NCI-H2196 treated with DMSO at 0.1 percent for 48 hours (cell line): ENCODE results near the gene NBAS.

ENCODE experiments used
- DNase-seq: peaks from one replicate; lab custom pipeline; 2025; ENCODE audit not compliant: unreplicated experiment; lab: John Stamatoyannopoulos, UW

NBAS gene

DNA sequence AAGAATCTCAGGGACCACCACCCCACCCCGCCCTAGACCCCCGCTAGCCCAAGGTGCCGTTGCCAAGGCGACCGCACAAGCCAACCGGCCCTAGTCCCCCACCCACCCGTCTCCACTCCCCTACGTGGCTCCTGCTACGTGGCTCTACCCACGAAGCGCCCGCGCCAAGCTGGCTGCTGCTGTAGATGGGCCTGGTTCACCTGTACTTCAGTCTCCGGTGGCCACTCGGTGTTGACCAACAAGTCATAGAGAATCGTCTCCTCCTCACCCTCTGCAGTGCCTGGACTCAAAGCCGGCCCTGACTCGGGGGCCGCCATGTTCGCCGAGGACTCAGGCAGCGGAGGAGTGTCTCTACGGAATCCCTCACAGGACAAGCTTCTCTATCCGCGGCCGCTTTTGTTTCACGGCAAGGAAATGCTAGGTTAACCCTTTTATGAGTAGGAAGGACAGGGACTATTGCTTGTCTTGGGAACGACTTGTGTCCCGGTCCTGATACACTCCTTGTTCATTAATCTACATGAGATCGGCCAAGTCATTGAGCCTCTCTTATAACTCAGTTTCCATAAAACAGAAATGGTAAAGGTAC is at the start of gene NBAS:
NBAS (minus strand) TSS at position 347 of the 586 bp plus-strand sequence; CDS start at position 317, 30 bp downstream.
- DNase-seq, result peak; percentile 46

- DNase-seq, result no peak
Measured at GRCh38 chr2:15610430-15610952, 49.4 kb upstream of the NBAS start.

GRCh38 chr2:15609341-15610042 is 48.4 kb upstream of the NBAS start:
- no peak for DNase-seq

GRCh38 chr2:15608392-15608761 is 47.2 kb upstream of the NBAS start:
- DNase-seq, result no peak

GRCh38 chr2:15607709-15608391 is 46.7 kb upstream of the NBAS start:
- no peak for DNase-seq

- DNase-seq, result no peak
Measured at GRCh38 chr2:15606481-15607441, 45.6 kb upstream of the NBAS start.

DNA sequence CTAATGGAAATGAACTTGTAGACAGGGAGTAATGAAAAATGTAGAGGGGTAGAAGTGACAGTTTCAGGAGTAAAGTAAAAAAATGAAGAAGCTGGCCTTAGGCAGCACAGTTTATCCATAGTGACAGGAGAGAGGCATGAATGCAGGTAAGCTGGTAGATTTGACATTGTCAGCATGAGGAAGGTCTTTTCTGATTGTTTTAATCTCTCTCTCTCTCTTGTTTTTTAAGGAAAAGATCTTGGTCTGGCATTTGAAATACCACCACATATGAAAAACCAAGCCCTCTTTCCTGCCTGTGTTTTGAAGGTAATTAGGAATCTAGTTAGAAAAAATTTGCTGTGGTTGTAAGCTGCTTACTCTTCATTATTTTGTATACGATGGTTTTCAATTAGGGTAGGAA is 44.6 kb upstream of the NBAS start:
- no peak for DNase-seq

GRCh38 chr2:15603948-15604347 is 42.8 kb upstream of the NBAS start:
- DNase-seq, result no peak

- DNase-seq, result no peak
Measured at GRCh38 chr2:15603044-15603765, 42.1 kb upstream of the NBAS start.

- DNase-seq, result no peak
Measured at GRCh38 chr2:15602393-15602792, 41.3 kb upstream of the NBAS start.

- no peak for DNase-seq
Measured at GRCh38 chr2:15601681-15602080, 40.5 kb upstream of the NBAS start.

DNA sequence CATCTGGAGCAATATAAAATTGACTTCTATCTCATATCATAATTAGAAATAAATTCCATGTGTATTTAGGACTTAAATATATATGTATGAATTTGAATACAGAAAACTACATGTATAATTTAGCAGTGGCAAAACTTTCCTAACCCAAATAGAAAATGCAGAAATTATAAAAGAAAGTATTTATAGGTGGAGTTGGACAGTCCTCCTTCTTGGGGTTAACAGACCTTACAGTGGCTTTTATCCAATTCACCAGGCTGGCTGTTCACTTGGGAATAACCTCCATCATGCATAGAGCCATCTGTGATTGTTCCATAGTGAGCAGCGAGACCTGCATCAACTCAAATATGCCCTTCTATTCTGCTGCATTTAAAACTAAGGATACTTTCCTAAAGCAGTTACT is 38.9 kb upstream of the NBAS start:
- no peak for DNase-seq

DNA sequence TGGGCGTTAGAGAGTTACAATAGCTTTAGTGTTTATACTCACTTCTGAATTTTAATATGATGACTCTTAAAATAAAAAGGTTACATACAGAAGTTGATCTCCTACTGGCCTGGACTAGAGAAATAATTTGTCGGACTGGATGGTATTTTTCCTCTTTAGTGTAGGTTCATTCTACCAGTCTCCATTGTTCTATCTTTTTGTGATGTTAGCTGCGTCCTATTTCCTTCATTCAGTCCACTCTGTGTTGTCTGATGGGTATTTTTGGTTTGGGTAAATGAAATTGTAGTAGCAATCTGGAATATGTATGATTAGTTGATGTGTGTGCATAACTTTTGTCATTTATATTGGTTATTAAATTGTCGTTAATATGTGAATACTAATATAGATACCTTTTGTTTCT is 35.8 kb upstream of the NBAS start:
- DNase-seq, result no peak

DNA sequence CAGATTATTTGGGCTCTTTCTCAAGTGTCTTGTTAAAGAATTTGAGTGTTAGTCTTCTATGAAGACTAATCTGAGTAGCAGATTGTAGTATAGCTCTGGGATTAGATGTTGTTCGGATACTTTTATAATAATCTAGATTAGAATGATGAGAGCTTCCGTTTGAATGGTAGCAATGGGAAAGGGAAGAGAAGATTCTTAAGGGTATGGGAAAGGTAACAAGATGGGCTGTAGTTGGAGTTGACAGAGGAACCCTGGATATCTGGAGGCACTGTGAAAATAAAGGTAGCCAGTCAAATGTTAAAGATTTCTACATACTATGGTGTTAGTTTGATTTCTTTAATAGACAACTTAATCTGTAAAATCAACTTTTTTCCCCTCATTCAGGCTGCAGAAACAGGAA is 35.2 kb upstream of the NBAS start:
- no peak for DNase-seq

GRCh38 chr2:15595936-15596335 is 34.8 kb upstream of the NBAS start:
- no peak for DNase-seq

- no peak for DNase-seq
Measured at GRCh38 chr2:15595342-15595905, 34.3 kb upstream of the NBAS start.

DNA sequence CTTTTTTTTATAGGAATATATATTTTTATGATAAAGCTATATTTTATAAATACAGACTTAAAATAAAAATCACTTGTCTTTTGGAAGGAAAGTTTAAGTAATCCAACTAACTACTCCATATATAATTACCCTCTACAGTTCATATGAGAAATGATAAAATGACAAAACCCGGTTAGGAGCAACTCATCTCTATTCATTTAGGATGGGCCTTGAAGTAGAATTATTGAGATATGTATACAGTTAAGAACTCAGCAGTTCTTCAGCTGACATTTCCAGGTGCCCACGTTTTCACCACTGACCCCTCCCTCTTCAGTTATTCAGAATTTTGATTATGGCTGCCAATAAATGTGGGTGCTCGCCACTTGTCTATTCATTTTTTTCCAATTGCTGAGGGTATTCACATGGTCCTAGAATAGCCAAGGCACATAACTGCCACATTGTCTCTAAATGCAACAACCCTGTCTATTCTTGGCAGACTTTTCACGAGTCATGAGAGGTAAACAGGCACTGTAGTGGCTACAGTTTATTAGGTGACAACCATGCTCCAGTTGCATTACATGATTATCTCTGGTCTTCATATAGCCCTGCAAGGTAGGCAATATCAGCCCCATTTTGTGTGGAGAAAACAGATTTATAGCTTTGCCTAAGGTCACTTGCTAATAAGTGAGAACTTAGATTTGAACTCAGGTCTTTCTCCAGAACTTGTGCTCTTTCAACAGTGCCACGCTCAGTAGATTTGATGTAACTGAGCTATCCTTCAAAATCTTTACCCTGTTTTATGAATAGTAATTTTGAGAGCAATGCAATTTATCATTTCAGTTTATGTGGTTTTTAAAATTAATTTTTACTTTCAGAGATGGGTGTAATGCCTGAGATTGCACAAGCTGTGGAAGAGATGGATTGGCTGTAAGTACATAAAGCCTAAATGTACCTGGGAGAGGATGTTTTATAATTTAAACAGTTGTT is 33.4 kb upstream of the NBAS start:
- DNase-seq, result no peak

DNA sequence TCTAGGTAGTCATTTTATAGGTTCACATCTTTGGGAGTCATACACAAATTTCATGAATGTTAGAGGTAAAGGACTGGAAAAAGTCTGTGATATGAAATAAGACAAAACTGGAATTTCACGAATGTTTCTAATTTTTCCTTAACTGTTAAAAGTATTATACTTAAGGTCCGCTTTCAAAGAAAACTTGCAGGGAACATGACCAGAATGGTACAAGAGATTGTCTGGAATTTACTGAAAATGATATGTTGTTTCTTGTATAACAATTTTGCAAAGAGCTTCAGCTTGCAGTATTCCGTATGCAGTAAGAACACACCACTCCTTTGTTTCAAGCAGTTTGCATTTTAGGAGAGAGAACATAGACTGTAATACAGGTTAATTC is 32.2 kb upstream of the NBAS start:
- DNase-seq, result no peak
